Natural killer cell (primary cell): ENCODE data around the gene AP1G2. TPM values are rescaled to one million over a fixed set of nuclear protein-coding genes. Genes with fewer than 3 reads are reported as not detected.

Experiments used
- ATAC-seq, 3 donors: fragments of 150-1000 bp in 2 of 3; fragments of 200-7000 bp in 1 of 3; cut with Tn5 transposase; 1 replicate in 1 of 3; 2 replicates in 2 of 3; pipeline ENCODE4 v1.10.0; 2021; ENCODE audit warnings: mild to moderate bottlenecking in 2 of 3, moderate library complexity in 2 of 3
- DNase-seq, 2 donors: peaks; one replicate each; pipeline versions ENCODE4 v3.0.0 to v3.0.0-alpha.2; 2013 to 2021; ENCODE audit warnings: mixed read lengths in 1 of 2
- H3K27ac ChIP-seq: one replicate; pipeline ENCODE4 v1.5.1; 2013; ENCODE audit warnings: mild to moderate bottlenecking, low read length
- H3K27me3 ChIP-seq: one replicate; pipeline ENCODE4 v1.6.1; 2013; ENCODE audit warnings: low read length; ENCODE audit not compliant: control insufficient read depth, insufficient read depth
- H3K36me3 ChIP-seq: one replicate; pipeline ENCODE4 v1.6.1; 2013; ENCODE audit warnings: low read length; ENCODE audit not compliant: control insufficient read depth, insufficient read depth
- H3K4me1 ChIP-seq: one replicate; pipeline ENCODE4 v1.6.1; 2013; ENCODE audit warnings: low read length; ENCODE audit not compliant: control insufficient read depth, insufficient read depth
- H3K4me3 ChIP-seq: one replicate; pipeline ENCODE4 v1.5.1; 2013; ENCODE audit warnings: low read length
- H3K9me3 ChIP-seq: one replicate; pipeline ENCODE4 v1.6.1; 2013; ENCODE audit warnings: low read length; ENCODE audit not compliant: control insufficient read depth, insufficient read depth
- H3K27ac Mint-ChIP-seq, 2 donors: one replicate each; pipeline ENCODE4 v1.8.0; 2022; ENCODE audit warnings: mild to moderate bottlenecking in 2 of 2, mixed read lengths in 2 of 2, moderate library complexity in 1 of 2
- H3K27me3 Mint-ChIP-seq, 2 donors: one replicate each; pipeline ENCODE4 v1.8.0; 2022; ENCODE audit warnings: low read depth in 2 of 2, mixed read lengths in 2 of 2
- H3K36me3 Mint-ChIP-seq: one replicate; pipeline ENCODE4 v1.8.0; 2022; ENCODE audit warnings: mixed read lengths
- H3K4me1 Mint-ChIP-seq, 2 donors: one replicate each; pipeline ENCODE4 v1.8.0; 2022; ENCODE audit warnings: mixed read lengths in 2 of 2
- H3K4me3 Mint-ChIP-seq: one replicate; pipeline ENCODE4 v1.8.0; 2022; ENCODE audit warnings: mild to moderate bottlenecking, moderate library complexity, mixed read lengths
- H3K9me3 Mint-ChIP-seq, 2 donors: one replicate each; pipeline ENCODE4 v1.8.0; 2022; ENCODE audit warnings: mixed read lengths in 2 of 2
- WGBS: methylation state at CpG from one replicate; pipeline ENCODE4 v1.1.7; 2013; ENCODE audit warnings: missing lambda C conversion rate; ENCODE audit not compliant: insufficient coverage; 5-methylcytosine and 5-hydroxymethylcytosine counted together
- intact Hi-C: fragments of 100-400 bp; cut with micrococcal nuclease; formaldehyde crosslinking; loops from one replicate; pipeline ENCODE4 v1.14.2; 2022
- total RNA-seq, 4 donors: library from RNA; stranded (reverse); fragments of 120-200 nt in 1 of 4; gene quantifications; one replicate each; pipeline versions ENCODE4 v1.2.3 to v1.2.4, GENCODE V29; 2013 to 2022
- TF ChIP-seq, protein P1 (sequence below): fragments of 200-600 bp; IDR thresholded peaks from one replicate; pipeline ENCODE4 v1.8.0; 2022; ENCODE audit warnings: antibody characterized with exemption

Gene AP1G2
- total RNA-seq, 3 donors from 2014 or later (not counting 1 experiment from before 2014, with no cell fraction given) = 219 to 296 (median 259) TPM

DNA sequence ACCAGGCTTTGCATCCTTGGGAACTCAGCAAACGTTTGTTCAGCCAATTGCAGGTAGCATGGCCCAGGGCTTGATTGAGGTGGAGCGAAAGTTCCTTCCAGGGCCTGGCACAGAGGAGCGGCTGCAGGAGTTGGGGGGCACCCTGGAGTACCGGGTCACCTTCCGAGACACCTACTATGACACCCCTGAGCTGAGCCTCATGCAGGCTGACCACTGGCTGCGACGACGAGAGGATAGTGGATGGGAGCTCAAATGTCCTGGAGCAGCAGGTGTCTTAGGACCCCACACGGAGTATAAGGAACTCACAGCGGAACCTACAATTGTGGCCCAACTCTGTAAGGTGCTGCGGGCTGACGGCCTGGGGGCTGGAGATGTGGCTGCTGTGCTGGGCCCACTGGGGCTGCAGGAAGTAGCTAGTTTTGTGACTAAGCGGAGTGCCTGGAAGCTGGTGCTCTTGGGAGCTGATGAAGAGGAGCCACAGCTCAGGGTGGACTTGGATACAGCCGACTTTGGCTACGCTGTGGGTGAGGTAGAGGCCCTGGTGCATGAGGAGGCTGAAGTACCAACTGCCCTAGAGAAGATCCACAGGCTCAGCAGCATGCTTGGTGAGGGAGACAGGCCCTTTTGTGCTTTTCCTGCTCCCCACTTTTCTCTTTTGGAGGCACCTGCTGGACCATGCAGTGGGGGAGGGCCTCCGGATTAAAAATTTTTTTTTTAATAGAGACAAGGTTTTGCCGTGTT lies 10.7 kb downstream of the AP1G2 start:
- H3K4me1 Mint-ChIP-seq = peaks cover 25 to 30% of the 10 kb centered on the region in 2 donors
- no peaks in the 10 kb centered on the region for H3K27me3 Mint-ChIP-seq
- H3K36me3 Mint-ChIP-seq = no peaks in the 10 kb centered on the region
- TF ChIP-seq, protein P1, sequence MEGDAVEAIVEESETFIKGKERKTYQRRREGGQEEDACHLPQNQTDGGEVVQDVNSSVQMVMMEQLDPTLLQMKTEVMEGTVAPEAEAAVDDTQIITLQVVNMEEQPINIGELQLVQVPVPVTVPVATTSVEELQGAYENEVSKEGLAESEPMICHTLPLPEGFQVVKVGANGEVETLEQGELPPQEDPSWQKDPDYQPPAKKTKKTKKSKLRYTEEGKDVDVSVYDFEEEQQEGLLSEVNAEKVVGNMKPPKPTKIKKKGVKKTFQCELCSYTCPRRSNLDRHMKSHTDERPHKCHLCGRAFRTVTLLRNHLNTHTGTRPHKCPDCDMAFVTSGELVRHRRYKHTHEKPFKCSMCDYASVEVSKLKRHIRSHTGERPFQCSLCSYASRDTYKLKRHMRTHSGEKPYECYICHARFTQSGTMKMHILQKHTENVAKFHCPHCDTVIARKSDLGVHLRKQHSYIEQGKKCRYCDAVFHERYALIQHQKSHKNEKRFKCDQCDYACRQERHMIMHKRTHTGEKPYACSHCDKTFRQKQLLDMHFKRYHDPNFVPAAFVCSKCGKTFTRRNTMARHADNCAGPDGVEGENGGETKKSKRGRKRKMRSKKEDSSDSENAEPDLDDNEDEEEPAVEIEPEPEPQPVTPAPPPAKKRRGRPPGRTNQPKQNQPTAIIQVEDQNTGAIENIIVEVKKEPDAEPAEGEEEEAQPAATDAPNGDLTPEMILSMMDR = no peak
- 62% methylated on average over 17 of the region's 17 CpGs for WGBS
- Histone ChIP-seq H3K36me3 (peaks cover 29% of the 10 kb centered on the region), H3K9me3 (no peaks in the 10 kb centered on the region), H3K4me1 (peaks cover 23% of the 10 kb centered on the region), H3K27ac (peak overlapping the region; percentile 93), H3K27me3 (no peaks in the 10 kb centered on the region), H3K4me3 (peak overlapping the region; percentile 98)
- peak overlapping the region; percentile 98 for H3K4me3 Mint-ChIP-seq
- ATAC-seq (no peak), DNase-seq (peak in 1 of 2 donors; percentile 20)
- H3K27ac Mint-ChIP-seq = peak overlapping the region; percentile 91 to 96
- intact Hi-C loops = no loop called here
- H3K9me3 Mint-ChIP-seq = no peaks in the 10 kb centered on the region

DNA sequence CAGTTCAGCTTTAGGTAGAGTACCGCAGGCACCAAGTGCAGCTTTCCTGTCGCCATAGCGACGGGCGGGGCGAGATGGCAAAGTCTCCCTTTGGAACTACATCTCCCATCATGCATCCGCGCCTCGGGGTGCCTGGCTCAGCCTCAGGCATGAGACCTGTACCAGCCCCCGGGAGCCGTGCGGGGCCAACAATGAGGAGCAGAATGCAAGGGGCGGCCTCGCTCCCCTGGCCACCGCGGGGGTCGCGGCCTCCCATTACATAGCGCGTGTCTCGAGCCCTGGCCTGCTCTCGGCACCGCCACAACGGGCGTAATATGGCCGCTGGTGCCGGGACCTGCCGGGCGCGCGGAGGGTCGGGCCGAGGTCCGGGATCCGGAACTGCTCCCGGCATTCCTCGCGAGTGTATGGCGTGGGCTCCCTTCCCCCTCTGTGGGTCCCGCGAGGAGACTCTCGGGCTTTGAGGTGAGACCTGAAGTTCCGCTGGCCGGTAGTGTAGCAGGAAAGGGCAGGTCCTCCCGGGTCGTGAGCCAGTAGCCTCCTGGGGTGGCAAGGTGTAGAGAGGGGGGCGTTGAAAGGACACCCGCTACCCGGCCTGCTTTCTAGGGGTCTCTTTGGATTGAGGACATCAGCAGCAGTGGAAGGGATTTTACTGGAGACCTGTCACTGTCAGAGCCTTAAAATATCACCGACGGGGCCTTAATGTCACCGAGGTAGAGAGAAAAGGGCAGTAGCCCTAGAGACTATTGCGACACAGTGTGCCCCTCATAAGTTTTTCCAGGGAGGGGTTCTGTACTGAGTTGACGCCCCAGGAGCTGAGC lies 11.5 kb downstream of the AP1G2 start, which contains the start of gene THTPA:
THTPA (plus strand) TSS at position 390 of the 818 bp plus-strand sequence. CDS start 487 bp downstream, outside the sequence.
- Histone ChIP-seq H3K4me1 (peaks cover 29% of the 10 kb centered on the region), H3K27me3 (peaks cover under 1% of the 10 kb centered on the region), H3K36me3 (peaks cover 21% of the 10 kb centered on the region), H3K4me3 (peak within 1 kb of the TSS; percentile 98), H3K27ac (peak within 1 kb of the TSS; percentile 93), H3K9me3 (no peaks in the 10 kb centered on the region)
- peak within 1 kb of the TSS; percentile 91 to 96 for H3K27ac Mint-ChIP-seq
- no peaks in the 10 kb centered on the region for H3K27me3 Mint-ChIP-seq
- H3K4me1 Mint-ChIP-seq = peaks cover 28 to 33% of the 10 kb centered on the region in 2 donors
- TF ChIP-seq, protein P1 = no peak
- under 1% methylated on average over 53 of the region's 54 CpGs for WGBS
- intact Hi-C loops = no loop called here
- DNase-seq (peak; percentile 83 to 96), ATAC-seq (peak; percentile 82 to 87 (median 86))
- H3K4me3 Mint-ChIP-seq = peak within 1 kb of the TSS; percentile 98
- no peaks in the 10 kb centered on the region for H3K9me3 Mint-ChIP-seq
- no peaks in the 10 kb centered on the region for H3K36me3 Mint-ChIP-seq

DNA sequence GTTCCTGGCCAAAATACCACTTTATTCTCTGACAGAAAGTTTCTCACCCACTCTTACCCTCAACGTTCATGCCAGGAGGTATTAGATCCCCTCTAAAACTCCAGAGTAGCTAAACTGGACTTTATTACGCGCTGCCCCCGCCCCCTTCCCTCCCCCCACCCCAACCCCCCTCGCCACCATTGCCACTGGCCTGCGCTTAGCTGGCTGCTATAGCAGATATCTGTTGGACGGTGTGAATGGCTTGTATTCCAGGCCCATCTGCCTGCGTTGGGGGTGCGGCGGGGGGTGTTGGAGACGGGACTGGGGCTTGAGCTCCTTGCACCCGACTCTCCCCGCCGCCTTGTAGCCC lies 12.1 kb downstream of the AP1G2 start:
- Mint-ChIP-seq H3K9me3 (no peaks in the 10 kb centered on the region), H3K4me3 (peak overlapping the region; percentile 98), H3K27ac (peak overlapping the region; percentile 91 to 96), H3K36me3 (no peaks in the 10 kb centered on the region), H3K27me3 (no peaks in the 10 kb centered on the region), H3K4me1 (peaks cover 28 to 33% of the 10 kb centered on the region in 2 donors)
- H3K9me3 ChIP-seq = no peaks in the 10 kb centered on the region
- H3K27me3 ChIP-seq = peaks cover 6% of the 10 kb centered on the region
- 5% methylated on average over 10 of the region's 14 CpGs for WGBS
- TF ChIP-seq, protein P1 = no peak
- H3K4me3 ChIP-seq = peak overlapping the region; percentile 98
- H3K27ac ChIP-seq = peak overlapping the region; percentile 93
- ATAC-seq (no peak), DNase-seq (no peak)
- peaks cover 17% of the 10 kb centered on the region for H3K36me3 ChIP-seq
- intact Hi-C loops = no loop called here
- peaks cover 35% of the 10 kb centered on the region for H3K4me1 ChIP-seq
